Measurements from ENCODE around the gene TOR1A. TPM values are rescaled to one million over a fixed set of nuclear protein-coding genes. Genes with fewer than 3 reads are reported as not detected.

TOR1A gene
- total RNA-seq, 4 donors from 2014 or later = 18.1 to 31.9 (median 24.9) TPM

DNA sequence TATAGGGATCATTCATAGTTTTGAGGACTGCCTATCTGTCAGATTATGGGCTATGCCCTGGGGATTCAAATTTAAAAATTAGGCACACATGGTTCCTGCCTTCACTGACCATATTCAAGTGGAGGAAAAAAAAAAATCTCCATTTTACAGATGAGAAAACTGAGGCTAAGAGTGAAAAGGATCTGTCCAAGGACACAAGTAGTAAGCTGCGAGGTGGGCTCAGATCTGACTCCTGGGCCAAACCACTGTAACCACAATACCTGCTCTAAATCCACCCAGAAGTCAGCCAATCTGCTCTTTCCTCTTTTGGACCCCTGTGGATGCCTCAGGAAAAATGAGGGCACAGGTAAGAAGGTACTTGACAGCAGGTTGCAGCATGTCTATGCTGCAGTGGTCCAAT is 2.8 kb upstream of the TOR1A start:
- Histone ChIP-seq H3K27ac (no peak overlapping the region), H3K27me3 (no peaks in the 10 kb centered on the region), H3K4me1 (peaks cover 0 to 8% of the 10 kb centered on the region in 2 donors), H3K9me3 (no peaks in the 10 kb centered on the region), H3K36me3 (peaks cover 0 to 56% of the 10 kb centered on the region in 2 donors), H3K4me3 (no peak overlapping the region)
- in situ Hi-C loops (cut with MboI; ENCODE audit: low sequenced_read_pairs in 4 of 4) (no loop called here), intact Hi-C loops (cut with DNase I; ENCODE audit: low total_unique reads) (no loop called here)
- ATAC-seq (no peak), DNase-seq (no peak)
- TF ChIP-seq POLR2A (IDR thresholded peaks at IDR 0.05) = no peak
- TF ChIP-seq, protein P1, sequence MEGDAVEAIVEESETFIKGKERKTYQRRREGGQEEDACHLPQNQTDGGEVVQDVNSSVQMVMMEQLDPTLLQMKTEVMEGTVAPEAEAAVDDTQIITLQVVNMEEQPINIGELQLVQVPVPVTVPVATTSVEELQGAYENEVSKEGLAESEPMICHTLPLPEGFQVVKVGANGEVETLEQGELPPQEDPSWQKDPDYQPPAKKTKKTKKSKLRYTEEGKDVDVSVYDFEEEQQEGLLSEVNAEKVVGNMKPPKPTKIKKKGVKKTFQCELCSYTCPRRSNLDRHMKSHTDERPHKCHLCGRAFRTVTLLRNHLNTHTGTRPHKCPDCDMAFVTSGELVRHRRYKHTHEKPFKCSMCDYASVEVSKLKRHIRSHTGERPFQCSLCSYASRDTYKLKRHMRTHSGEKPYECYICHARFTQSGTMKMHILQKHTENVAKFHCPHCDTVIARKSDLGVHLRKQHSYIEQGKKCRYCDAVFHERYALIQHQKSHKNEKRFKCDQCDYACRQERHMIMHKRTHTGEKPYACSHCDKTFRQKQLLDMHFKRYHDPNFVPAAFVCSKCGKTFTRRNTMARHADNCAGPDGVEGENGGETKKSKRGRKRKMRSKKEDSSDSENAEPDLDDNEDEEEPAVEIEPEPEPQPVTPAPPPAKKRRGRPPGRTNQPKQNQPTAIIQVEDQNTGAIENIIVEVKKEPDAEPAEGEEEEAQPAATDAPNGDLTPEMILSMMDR (IDR thresholded peaks at IDR 0.05 in 4 of 5, conservative IDR thresholded peaks at IDR 0.05 in 1 of 5) = no peak

DNA sequence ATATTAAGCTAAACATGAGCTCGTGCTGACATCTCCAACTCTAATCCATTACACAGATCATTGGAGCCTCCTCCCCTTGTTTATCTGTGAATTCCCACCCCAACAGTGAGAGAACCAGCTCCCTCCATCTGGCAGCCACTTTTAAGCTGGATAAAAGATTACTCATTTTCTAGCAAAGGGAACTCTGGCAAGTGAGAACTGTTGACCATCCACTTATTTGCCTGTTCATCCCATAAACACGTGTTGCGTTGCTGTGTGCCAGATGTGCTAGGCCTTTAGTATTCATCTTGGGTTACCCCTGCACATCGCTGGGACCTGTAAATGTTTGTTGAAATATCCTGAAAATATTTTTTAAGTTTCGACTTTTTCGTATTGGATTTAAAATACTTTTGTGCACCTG is 2.4 kb upstream of the TOR1A start:
- Histone ChIP-seq H3K36me3 (peaks cover 0 to 53% of the 10 kb centered on the region in 2 donors), H3K9me3 (no peaks in the 10 kb centered on the region), H3K4me1 (peaks cover 0 to 8% of the 10 kb centered on the region in 2 donors), H3K27ac (no peak overlapping the region), H3K4me3 (no peak overlapping the region), H3K27me3 (no peaks in the 10 kb centered on the region)
- intact Hi-C loops (cut with DNase I; ENCODE audit: low total_unique reads) = no loop called here
- in situ Hi-C loops (cut with MboI; ENCODE audit: low sequenced_read_pairs in 4 of 4) = no loop called here
- DNase-seq (no peak), ATAC-seq (no peak)
- TF ChIP-seq, protein P1 (IDR thresholded peaks at IDR 0.05 in 4 of 5, conservative IDR thresholded peaks at IDR 0.05 in 1 of 5) = no peak
- no peak for TF ChIP-seq POLR2A (IDR thresholded peaks at IDR 0.05)

GRCh38 chr9:129823542-129823934 is 398 bp downstream of the TOR1A start:
- in situ Hi-C loops (cut with MboI; ENCODE audit: low sequenced_read_pairs in 4 of 4) (no loop called here), intact Hi-C loops (cut with DNase I; ENCODE audit: low total_unique reads) (loop anchor here (1.0 kb wide), 1 partner anchor 20 kb away; the partner anchor contains the start of gene TOR1B)
- no peak for ATAC-seq
- Histone ChIP-seq H3K27me3 (no peaks in the 10 kb centered on the region), H3K27ac (peak overlapping the region; percentile 68 to 86 (median 78)), H3K9me3 (no peaks in the 10 kb centered on the region), H3K4me3 (peak overlapping the region; percentile 75 to 88 (median 78)), H3K36me3 (peaks cover 0 to 46% of the 10 kb centered on the region in 2 donors), H3K4me1 (peaks cover 0 to 8% of the 10 kb centered on the region in 2 donors)
- no peak for TF ChIP-seq POLR2A (IDR thresholded peaks at IDR 0.05)
- TF ChIP-seq, protein P1 (IDR thresholded peaks at IDR 0.05 in 4 of 5, conservative IDR thresholded peaks at IDR 0.05 in 1 of 5) = no peak
- DNase-seq = no peak

- ATAC-seq = no peak
- DNase-seq = no peak
- peaks cover 0 to 8% of the 10 kb centered on the region in 2 donors for H3K4me1 ChIP-seq
- H3K4me3 ChIP-seq = peak overlapping the region; percentile 75 to 88 (median 78)
- in situ Hi-C loops (cut with MboI; ENCODE audit: low sequenced_read_pairs in 4 of 4) = no loop called here
- peak overlapping the region; percentile 68 to 86 (median 78) for H3K27ac ChIP-seq
- peaks cover 0 to 46% of the 10 kb centered on the region in 2 donors for H3K36me3 ChIP-seq
- intact Hi-C loops (cut with DNase I; ENCODE audit: low total_unique reads) = loop anchor here (1.0 kb wide), 1 partner anchor 20 kb away; the partner anchor contains the start of gene TOR1B
- no peaks in the 10 kb centered on the region for H3K27me3 ChIP-seq
- H3K9me3 ChIP-seq = no peaks in the 10 kb centered on the region
- TF ChIP-seq, protein P1 (IDR thresholded peaks at IDR 0.05 in 4 of 5, conservative IDR thresholded peaks at IDR 0.05 in 1 of 5) = no peak
- no peak for TF ChIP-seq POLR2A (IDR thresholded peaks at IDR 0.05)
Measured at GRCh38 chr9:129822898-129823541, 916 bp downstream of the TOR1A start.

Measured in gastrocnemius medialis (tissue), 4 donors.